ENCODE measurements around the gene DNAH11. TPM values are rescaled to one million over a fixed set of nuclear protein-coding genes. Genes with fewer than 3 reads are reported as not detected.

The DNAH11 gene
- total RNA-seq, 1 donor from 2014 or later, result 0.13 TPM

DNA sequence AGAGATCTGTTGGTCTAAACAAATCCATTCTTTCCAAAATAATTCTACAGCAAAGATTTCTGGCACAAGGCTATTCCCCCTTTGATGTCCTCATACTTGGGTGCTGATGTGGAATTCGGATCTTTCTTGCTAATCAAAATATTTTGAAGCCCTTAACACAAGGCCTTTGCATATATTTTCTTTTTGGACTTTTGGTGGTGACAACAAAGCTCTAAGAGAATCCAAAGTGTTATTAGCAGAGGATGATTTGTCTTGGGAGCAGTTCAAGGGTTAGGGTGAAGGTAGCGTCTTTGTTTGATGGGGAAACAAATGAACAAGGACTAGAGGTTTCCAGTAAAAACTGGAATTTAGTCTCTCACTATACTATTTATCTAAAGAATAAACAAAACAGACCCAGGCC is 205.0 kb downstream of the DNAH11 start:
- H3K27me3 ChIP-seq, result no peaks in the 10 kb centered on the region
- no peak for TF ChIP-seq EZH2phosphoT487 (IDR thresholded peaks at IDR 0.05)
- no peak for TF ChIP-seq CTCF (IDR thresholded peaks at IDR 0.05)
- TF ChIP-seq EZH2 (IDR thresholded peaks at IDR 0.05), result no peak
- no peaks in the 10 kb centered on the region for H3K79me2 ChIP-seq (ENCODE audit: low read depth)
- Mint-ChIP-seq H3K4me1 (peaks cover 21% of the 10 kb centered on the region), H3K9me3 (no peaks in the 10 kb centered on the region), H3K27me3 (ENCODE audit: insufficient read depth, low read depth) (peaks cover 4% of the 10 kb centered on the region), H3K27ac (no peak overlapping the region), H3K36me3 (no peaks in the 10 kb centered on the region), H3K4me3 (no peak overlapping the region)
- no peaks in the 10 kb centered on the region for H3F3A ChIP-seq (ENCODE audit: low read depth)
- H3K4me1 ChIP-seq, result no peaks in the 10 kb centered on the region
- no peak overlapping the region for H3K9ac ChIP-seq
- H3K36me3 ChIP-seq, result no peaks in the 10 kb centered on the region
- no peaks in the 10 kb centered on the region for H4K20me1 ChIP-seq (ENCODE audit: low read depth)
- no peak for DNase-seq (ENCODE audit: low spot score)
- no peak overlapping the region for H3K4me3 ChIP-seq
- no peaks in the 10 kb centered on the region for H3K9me3 ChIP-seq (ENCODE audit: low read depth)
- no peak overlapping the region for H3K4me2 ChIP-seq
- H2AFZ ChIP-seq (replicated peaks), result no peak overlapping the region
- H3K27ac ChIP-seq, result no peak overlapping the region

DNA sequence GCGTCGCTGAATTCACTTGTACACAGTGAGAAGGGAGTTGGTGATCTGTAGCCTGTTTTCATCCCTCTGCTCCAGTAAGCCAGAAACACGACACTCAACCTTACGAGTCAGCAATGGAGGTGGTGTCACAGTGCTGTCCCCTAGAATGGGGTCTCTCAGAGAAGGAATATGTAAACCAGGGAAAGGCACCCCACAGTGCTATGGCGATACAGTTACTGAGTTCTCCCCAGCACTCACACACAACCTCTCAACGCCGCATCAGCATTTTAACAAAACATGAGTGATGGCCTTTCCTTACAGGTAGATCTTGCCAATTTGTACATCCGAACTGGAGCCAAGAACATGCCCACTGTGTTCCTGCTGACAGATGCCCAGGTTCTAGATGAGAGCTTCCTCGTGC is 206.5 kb downstream of the DNAH11 start:
- H3K36me3 ChIP-seq, result no peaks in the 10 kb centered on the region
- TF ChIP-seq EZH2phosphoT487 (IDR thresholded peaks at IDR 0.05) (no peak), CTCF (IDR thresholded peaks at IDR 0.05) (no peak), EZH2 (IDR thresholded peaks at IDR 0.05) (no peak)
- no peaks in the 10 kb centered on the region for H3F3A ChIP-seq (ENCODE audit: low read depth)
- no peak overlapping the region for H3K27ac ChIP-seq
- H3K4me3 ChIP-seq, result no peak overlapping the region
- H3K79me2 ChIP-seq (ENCODE audit: low read depth), result no peaks in the 10 kb centered on the region
- Mint-ChIP-seq H3K4me3 (no peak overlapping the region), H3K36me3 (no peaks in the 10 kb centered on the region), H3K27me3 (ENCODE audit: insufficient read depth, low read depth) (peaks cover 5% of the 10 kb centered on the region), H3K27ac (peak overlapping the region; percentile 38), H3K4me1 (peaks cover 21% of the 10 kb centered on the region), H3K9me3 (no peaks in the 10 kb centered on the region)
- DNase-seq (ENCODE audit: low spot score), result no peak
- no peak overlapping the region for H2AFZ ChIP-seq (replicated peaks)
- H3K27me3 ChIP-seq, result no peaks in the 10 kb centered on the region
- H3K9ac ChIP-seq, result no peak overlapping the region
- H3K9me3 ChIP-seq (ENCODE audit: low read depth), result no peaks in the 10 kb centered on the region
- no peaks in the 10 kb centered on the region for H4K20me1 ChIP-seq (ENCODE audit: low read depth)
- H3K4me2 ChIP-seq, result no peak overlapping the region
- no peaks in the 10 kb centered on the region for H3K4me1 ChIP-seq

- no peak overlapping the region for H3K27ac Mint-ChIP-seq
- Histone ChIP-seq H4K20me1 (ENCODE audit: low read depth) (no peaks in the 10 kb centered on the region), H3F3A (ENCODE audit: low read depth) (no peaks in the 10 kb centered on the region), H3K79me2 (ENCODE audit: low read depth) (no peaks in the 10 kb centered on the region), H3K27me3 (no peaks in the 10 kb centered on the region), H3K9ac (no peak overlapping the region), H3K4me3 (no peak overlapping the region), H3K4me1 (no peaks in the 10 kb centered on the region), H3K4me2 (no peak overlapping the region), H2AFZ (replicated peaks) (no peak overlapping the region), H3K36me3 (no peaks in the 10 kb centered on the region), H3K9me3 (ENCODE audit: low read depth) (no peaks in the 10 kb centered on the region), H3K27ac (no peak overlapping the region)
- no peak for DNase-seq (ENCODE audit: low spot score)
- H3K4me3 Mint-ChIP-seq, result no peak overlapping the region
- no peak for TF ChIP-seq EZH2 (IDR thresholded peaks at IDR 0.05)
- TF ChIP-seq CTCF (IDR thresholded peaks at IDR 0.05), result no peak
- no peak for TF ChIP-seq EZH2phosphoT487 (IDR thresholded peaks at IDR 0.05)
- peaks cover 6% of the 10 kb centered on the region for H3K27me3 Mint-ChIP-seq (ENCODE audit: insufficient read depth, low read depth)
- H3K4me1 Mint-ChIP-seq, result peaks cover 14% of the 10 kb centered on the region
- no peaks in the 10 kb centered on the region for H3K9me3 Mint-ChIP-seq
- H3K36me3 Mint-ChIP-seq, result no peaks in the 10 kb centered on the region
Observed at GRCh38 chr7:21753071-21753470, 210.2 kb downstream of the DNAH11 start.

Data from neural progenitor cell (in vitro differentiated cells).